Ureter (tissue), 1 donor: ENCODE measurements around the gene MICAL3. TPM values are rescaled to one million over a fixed set of nuclear protein-coding genes. Genes with fewer than 3 reads are reported as not detected.

Experiments
- DNase-seq: peaks from one replicate; pipeline ENCODE4 v3.0.0-alpha.2; 2020; ENCODE audit warnings: low spot score
- total RNA-seq: library from RNA; stranded (reverse); gene quantifications from one replicate; pipeline ENCODE4 v1.2.4, GENCODE V29; 2023
- donor health status: DM: yes; HTN: yes; CAD: no.

The MICAL3 gene
- total RNA-seq, 1 donor from 2014 or later = 67.1 TPM

- no peak for DNase-seq
Observed at GRCh38 chr22:17916226-17916889, 108.0 kb downstream of the MICAL3 start.

- DNase-seq = no peak
Observed at GRCh38 chr22:17915676-17916075, 108.7 kb downstream of the MICAL3 start.

- no peak for DNase-seq
Observed at GRCh38 chr22:17915188-17915587, 109.2 kb downstream of the MICAL3 start.

DNA sequence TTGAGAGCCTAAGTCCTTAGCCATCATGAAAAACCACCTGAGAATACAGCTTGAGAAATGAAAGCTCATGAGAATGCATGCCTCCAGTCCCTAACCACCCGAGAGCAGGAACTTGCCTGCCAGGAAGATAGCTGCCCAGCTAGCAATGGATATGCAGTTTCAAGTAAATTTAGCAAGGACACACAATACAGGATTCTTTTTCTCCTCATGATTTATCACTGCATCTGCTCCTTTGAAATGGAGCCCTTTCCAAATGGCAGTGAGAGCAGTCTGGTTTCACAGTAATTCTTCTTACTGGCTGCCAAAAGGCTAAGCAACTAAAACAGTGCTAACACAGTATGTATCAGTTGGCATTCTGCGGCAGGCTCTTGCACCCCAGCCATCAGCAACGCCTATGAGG lies 109.9 kb downstream of the MICAL3 start:
- DNase-seq = no peak

DNA sequence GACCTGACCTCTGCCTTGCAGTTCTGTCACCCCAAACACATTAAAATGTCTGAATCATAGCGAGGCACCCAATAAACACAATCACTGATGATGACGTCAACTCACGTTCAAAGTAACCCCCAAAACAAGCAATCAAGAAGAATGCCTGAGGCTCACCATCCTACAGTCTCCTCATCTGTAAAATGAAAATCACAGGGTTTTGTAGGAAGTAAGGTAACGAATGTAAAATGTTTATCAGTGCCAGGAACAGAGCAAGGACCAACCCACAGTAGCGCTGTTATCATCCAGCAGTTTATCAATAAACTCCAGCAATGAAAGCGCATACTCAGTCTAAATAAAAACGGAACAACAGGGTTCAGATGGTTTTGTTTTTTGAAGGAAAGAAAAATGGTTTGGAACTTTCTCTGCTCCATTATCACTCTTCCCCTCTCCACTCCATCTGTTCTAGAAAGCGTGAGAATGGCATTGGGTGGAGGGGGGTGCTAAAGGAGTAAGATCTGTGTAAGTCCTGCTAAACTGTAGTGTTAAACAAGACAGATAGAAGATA lies 110.5 kb downstream of the MICAL3 start:
- no peak for DNase-seq

DNA sequence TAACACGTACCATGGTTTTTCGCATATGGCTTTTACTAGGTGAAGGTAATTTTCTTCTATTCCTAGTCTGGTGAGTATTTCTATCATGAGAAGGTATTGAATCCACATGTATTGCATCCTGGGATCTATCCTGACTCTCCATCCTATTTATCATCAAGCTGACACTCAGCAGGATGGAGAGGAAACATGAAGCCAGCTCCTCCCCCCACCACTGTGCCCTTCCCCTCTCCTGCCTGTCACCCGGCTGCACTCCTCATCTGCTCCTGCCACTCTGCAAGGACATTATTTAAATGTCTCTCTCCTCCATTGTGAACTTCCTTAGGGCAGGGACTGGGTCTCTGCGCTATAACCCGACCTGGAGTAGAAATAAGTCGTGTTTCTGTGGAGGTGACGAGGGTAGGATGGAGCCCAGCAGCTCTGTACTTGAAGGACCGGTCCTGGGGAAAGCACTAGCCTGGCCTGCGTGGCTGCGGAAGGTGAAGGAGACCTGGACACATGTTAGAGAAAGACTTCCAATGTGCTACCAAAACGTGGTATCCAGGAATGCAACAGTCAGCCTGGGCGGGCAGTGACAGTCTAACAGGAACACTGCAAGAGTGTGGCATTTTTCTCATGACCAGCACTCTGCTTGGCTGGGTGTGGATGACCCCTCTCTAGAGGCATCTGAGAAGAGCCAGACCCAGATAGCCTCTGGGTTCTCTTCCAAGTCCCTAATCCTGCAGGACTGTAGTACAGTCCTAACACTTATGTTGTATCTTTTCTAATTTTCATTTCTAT lies 111.2 kb downstream of the MICAL3 start:
- no peak for DNase-seq

DNA sequence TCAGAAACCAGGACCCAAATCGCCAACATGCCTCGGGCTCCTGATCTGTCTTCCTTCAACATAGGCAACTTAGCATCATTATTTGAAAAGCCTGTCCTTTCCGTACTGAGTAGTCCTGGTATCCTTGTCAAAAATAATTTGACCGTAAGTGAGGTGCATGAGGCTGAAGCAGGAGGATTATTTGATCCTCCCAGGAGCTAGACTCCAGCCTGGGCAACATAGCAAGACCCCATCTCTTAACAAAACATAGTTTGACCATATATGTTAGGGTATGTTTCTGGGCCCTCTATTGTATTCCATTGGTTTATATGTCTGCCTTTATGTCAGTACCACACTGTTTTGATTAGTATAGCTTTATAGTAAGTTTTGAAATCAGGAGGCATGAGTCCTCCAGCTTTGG lies 112.5 kb downstream of the MICAL3 start:
- no peak for DNase-seq

GRCh38 chr22:17911312-17911705 lies 113.1 kb downstream of the MICAL3 start:
- DNase-seq = no peak

DNA sequence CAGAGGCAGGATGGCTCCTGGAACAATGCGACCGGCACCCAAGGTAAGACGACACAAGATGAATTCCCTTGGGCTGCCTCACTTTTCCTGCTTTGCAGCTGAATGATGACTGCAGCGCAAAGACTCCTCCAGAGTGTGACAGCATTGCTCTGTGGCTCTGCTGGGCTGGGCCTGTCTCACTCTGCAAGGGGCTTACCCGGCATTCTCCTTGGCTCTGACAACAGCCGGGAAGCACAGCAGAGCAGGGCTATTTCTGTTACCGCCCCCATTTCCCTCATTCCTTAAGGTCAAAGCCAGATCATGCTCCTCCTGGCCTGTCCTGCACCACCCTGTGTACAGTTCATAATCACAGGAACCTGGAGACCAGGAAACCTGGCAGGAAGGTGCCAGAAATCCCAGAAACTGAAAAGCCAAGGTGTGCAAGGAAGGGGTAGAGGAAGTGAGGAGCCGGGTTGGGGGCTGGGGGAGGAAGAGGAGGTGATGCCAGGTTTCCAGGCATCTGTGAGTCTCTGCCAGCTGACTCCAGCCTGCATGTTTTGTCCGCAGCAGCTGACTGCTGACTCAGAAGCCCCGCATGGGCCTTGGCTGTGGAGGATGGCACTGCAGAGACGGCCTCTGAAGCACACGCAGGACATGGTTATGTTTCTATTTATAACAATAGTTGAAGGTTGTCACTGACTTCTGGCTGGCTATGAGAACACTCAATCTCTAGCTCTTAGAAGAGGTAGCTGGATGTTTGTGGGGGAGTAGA lies 113.6 kb downstream of the MICAL3 start:
- peak; percentile 64 for DNase-seq

GRCh38 chr22:17907748-17908051 lies 116.7 kb downstream of the MICAL3 start:
- no peak for DNase-seq

DNA sequence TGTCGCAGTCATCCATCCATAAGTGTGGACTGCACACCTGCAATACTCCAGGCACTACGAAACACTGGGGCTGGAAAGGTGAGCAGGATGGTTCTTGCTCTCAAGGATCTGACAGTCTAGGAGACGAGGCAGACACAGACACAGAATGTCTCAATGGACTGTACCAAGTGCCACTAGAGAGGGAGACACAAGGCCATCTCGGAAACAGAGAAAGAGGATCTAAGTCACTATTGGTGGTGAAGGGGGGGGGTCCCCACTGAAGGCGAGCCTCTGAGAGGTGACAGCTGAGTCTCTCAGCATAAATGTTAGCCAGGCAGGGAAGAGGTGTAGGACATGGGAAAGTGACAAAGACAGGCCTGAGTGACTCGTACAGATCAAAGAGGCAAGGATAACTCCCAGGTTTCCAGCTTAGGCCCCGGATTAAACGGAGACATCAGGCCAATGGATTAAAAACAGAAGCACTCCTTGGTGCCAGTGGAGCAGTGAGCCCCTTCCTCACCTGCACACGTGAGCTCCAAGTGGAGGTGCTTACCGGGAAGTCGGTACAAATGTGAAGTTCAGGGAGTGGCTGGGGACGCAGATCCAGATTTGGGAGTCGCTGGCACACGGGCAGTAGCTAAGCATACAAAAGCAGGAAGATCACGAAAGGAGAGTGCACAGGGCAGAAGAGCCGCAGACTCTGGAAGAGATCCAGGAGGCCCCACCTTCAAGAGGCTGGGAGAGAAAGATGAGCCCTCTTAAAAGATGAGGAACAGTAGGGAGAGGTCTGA lies 117.2 kb downstream of the MICAL3 start:
- no peak for DNase-seq

- DNase-seq = no peak
Observed at GRCh38 chr22:17905445-17905844, 118.9 kb downstream of the MICAL3 start.

- DNase-seq = no peak
Observed at GRCh38 chr22:17903564-17904295, 120.6 kb downstream of the MICAL3 start.

DNA sequence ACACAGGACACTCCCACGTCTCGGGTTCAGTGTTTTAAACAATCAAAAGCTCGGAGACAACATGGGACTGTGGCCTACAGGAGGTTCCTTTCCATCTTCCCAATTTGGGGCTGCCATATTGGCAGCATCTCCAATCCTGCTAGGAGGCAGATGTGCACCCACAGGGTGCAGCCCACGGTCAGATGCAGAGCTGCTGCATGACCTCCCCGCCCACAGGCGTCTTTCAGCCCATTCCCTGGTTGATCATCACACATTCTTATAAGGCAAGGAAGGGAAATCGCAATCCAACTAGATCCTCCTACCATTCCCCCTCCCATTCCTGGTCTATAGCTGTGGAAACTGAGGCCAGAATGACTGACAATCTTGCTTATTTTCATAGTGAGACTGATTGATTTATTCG lies 121.4 kb downstream of the MICAL3 start:
- DNase-seq = no peak

- DNase-seq = no peak
Observed at GRCh38 chr22:17898375-17898774, 126.0 kb downstream of the MICAL3 start.

GRCh38 chr22:17897858-17898257 lies 126.5 kb downstream of the MICAL3 start:
- DNase-seq = no peak

DNA sequence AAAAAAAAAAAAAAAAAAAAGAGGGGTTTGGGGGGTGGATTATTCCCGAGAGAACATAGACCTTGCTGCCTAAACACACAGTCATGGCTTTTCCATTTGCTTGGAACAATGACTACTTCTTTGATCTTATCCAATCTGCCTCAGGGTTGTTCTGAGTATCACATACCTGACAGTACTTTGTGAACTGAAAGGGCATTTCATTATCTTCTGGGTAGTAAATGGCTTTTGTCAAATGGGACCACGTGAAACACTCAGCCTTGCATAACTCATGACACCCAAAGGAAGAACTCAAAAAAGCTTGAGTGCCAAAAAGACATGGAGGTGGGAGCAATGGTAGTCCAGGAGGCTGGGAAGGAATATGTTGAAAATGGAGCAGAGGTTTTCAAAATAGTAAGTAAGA lies 126.9 kb downstream of the MICAL3 start:
- DNase-seq = no peak

DNA sequence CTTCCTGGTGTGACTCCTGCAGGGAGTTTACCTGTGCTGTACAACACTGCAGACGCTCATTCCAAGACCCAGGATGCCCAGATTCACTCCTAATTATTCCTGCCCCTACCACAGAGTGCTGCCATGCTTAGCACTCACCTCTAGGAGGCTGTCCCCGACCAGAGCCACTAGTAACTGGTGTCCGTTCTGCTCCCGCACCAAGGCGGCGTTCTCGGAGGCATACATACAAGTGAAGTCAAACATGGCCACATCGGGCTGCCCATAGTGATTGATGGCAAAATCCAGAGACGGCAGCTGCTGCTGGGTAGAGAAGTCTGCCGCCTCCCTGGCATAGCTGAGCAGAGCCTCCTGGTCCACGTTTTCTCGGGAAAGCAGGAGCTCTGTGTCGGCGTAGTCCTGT lies 127.8 kb downstream of the MICAL3 start:
- no peak for DNase-seq

DNA sequence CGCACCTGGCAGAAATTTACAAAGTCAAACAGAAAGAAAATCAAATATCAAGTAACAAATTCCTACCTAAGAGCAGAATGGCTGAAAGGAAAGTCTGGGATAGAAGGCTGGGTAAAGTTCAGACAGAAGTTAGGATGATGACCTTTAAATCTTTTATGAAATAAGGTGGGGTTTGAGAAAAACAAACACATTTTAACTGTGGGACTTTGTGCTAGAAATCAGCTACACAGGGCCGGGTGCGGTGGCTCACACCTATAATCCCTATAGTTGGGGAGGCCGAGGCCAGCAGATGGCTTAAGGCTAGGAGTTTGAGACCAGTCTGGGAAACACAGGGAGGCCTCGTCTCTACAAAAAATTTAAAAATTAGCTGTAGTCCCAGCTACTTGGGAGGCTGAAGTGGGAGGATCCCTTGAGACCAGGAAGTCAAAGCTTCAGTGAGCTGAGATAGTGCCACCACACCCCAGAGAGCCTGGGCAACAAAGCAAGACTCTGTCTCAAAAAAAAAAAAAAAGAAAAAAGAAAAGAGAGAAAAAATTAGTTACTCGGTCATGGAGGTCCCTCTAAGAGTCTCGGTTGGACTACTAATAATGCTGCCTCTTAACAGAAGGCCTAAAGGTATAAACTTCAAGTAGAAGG lies 130.3 kb downstream of the MICAL3 start:
- no peak for DNase-seq

GRCh38 chr22:17892376-17892775 lies 132.0 kb downstream of the MICAL3 start:
- DNase-seq = no peak
